Neural progenitor cell (in vitro differentiated cells): ENCODE measurements around the gene ARHGAP40. TPM values are rescaled to one million over a fixed set of nuclear protein-coding genes. Genes with fewer than 3 reads are reported as not detected.

Experiments
- DNase-seq: peaks from one replicate; pipeline ENCODE4 v3.0.0-alpha.2; 2016; ENCODE audit warnings: low spot score
- H2AFZ ChIP-seq: fragments of 200-600 bp; sonication (generic); replicated peaks from 2 replicates; pipeline ENCODE4 v1.6.1; 2016; ENCODE audit warnings: antibody characterized with exemption
- H3F3A ChIP-seq: fragments of 200-600 bp; sonication (generic); 2 replicates; pipeline ENCODE4 v1.6.1; 2016; ENCODE audit warnings: antibody characterized with exemption, low read depth
- H3K27ac ChIP-seq: fragments of 200-600 bp; sonication (generic); 2 replicates; pipeline ENCODE4 v1.5.1; 2016; ENCODE audit warnings: mild to moderate bottlenecking
- H3K27me3 ChIP-seq: fragments of 200-600 bp; sonication (generic); 2 replicates; pipeline ENCODE4 v1.6.1; 2016; ENCODE audit warnings: mild to moderate bottlenecking, moderate library complexity
- H3K36me3 ChIP-seq: fragments of 200-600 bp; sonication (generic); 2 replicates; pipeline ENCODE4 v1.5.1; 2016
- H3K4me1 ChIP-seq: fragments of 200-600 bp; sonication (generic); 2 replicates; pipeline ENCODE4 v1.6.1; 2016; ENCODE audit warnings: mixed run types
- H3K4me2 ChIP-seq: fragments of 200-600 bp; sonication (generic); 2 replicates; pipeline ENCODE4 v1.6.1; 2016
- H3K4me3 ChIP-seq: fragments of 200-600 bp; sonication (generic); 2 replicates; pipeline ENCODE4 v1.5.1; 2016
- H3K79me2 ChIP-seq: fragments of 200-600 bp; sonication (generic); 2 replicates; pipeline ENCODE4 v1.6.1; 2016; ENCODE audit warnings: low read depth
- H3K9ac ChIP-seq: fragments of 200-600 bp; sonication (generic); 2 replicates; pipeline ENCODE4 v1.6.1; 2016
- H3K9me3 ChIP-seq: fragments of 200-600 bp; sonication (generic); 2 replicates; pipeline ENCODE4 v1.5.1; 2016; ENCODE audit warnings: low read depth
- H4K20me1 ChIP-seq: fragments of 200-600 bp; sonication (generic); 2 replicates; pipeline ENCODE4 v1.6.1; 2016; ENCODE audit warnings: low read depth
- H3K27ac Mint-ChIP-seq: 3 replicates; pipeline ENCODE4 v1.8.0; 2021; ENCODE audit warnings: mixed read lengths
- H3K27me3 Mint-ChIP-seq: 2 replicates; pipeline ENCODE4 v1.8.0; 2022; ENCODE audit warnings: low read depth, mild to moderate bottlenecking, inconsistent platforms, moderate library complexity, mixed read lengths; ENCODE audit not compliant: insufficient read depth
- H3K36me3 Mint-ChIP-seq: 3 replicates; pipeline ENCODE4 v1.8.0; 2021; ENCODE audit warnings: mixed read lengths
- H3K4me1 Mint-ChIP-seq: 3 replicates; pipeline ENCODE4 v1.8.0; 2021; ENCODE audit warnings: mixed read lengths
- H3K4me3 Mint-ChIP-seq: 3 replicates; pipeline ENCODE4 v1.8.0; 2021; ENCODE audit warnings: mild to moderate bottlenecking, moderate library complexity, mixed read lengths
- H3K9me3 Mint-ChIP-seq: 3 replicates; pipeline ENCODE4 v1.8.0; 2020; ENCODE audit warnings: mixed read lengths
- EZH2 ChIP-seq: fragments of 200-600 bp; sonication (generic); IDR thresholded peaks from 2 replicates; pipeline ENCODE4 v1.6.1; 2017; ENCODE audit warnings: antibody characterized with exemption, mild to moderate bottlenecking, moderate library complexity
- EZH2phosphoT487 ChIP-seq: fragments of 200-600 bp; sonication (generic); IDR thresholded peaks from 2 replicates; pipeline ENCODE4 v1.6.1; 2017; ENCODE audit warnings: antibody characterized with exemption
- total RNA-seq: library from RNA; depleted of rRNA; stranded (reverse); fragments of >200 nt; gene quantifications from 2 replicates; pipeline ENCODE4 v1.2.3, GENCODE V29; 2015; ENCODE audit warnings: low replicate concordance
- TF ChIP-seq, protein P1 (sequence below): fragments of 200-600 bp; sonication (generic); IDR thresholded peaks from 2 replicates; pipeline ENCODE4 v1.5.1; 2017; ENCODE audit warnings: antibody characterized with exemption, mild to moderate bottlenecking

ARHGAP40 gene
- total RNA-seq, 1 donor from 2014 or later, result not detected

DNA sequence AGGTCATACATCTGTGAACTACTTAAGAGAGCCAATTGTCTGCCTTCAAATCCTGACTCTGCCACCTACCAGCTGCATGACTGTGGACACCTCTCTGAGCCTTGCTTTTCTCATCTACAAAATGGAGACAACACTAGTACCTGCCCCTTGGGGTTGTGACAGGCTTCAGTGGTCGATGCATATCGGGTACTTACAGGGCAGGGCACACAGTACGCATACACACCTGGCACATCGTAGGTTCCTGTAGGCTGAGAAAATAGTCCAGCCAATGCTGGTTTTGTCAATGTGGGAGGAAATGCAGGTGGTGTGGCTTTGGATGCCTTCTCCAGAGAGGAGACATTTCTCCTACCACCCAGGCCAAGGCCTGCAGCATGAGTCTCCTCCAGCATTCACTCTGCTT is 18.3 kb upstream of the ARHGAP40 start:
- H3K4me1 ChIP-seq, result peaks cover 25% of the 10 kb centered on the region
- Mint-ChIP-seq H3K27ac (no peak overlapping the region), H3K4me3 (no peak overlapping the region), H3K27me3 (peaks cover 3% of the 10 kb centered on the region), H3K9me3 (no peaks in the 10 kb centered on the region), H3K4me1 (peaks cover 23% of the 10 kb centered on the region), H3K36me3 (no peaks in the 10 kb centered on the region)
- H3K4me2 ChIP-seq, result no peak overlapping the region
- H3F3A ChIP-seq, result peaks cover 2% of the 10 kb centered on the region
- no peaks in the 10 kb centered on the region for H3K27me3 ChIP-seq
- H3K27ac ChIP-seq, result no peak overlapping the region
- no peaks in the 10 kb centered on the region for H3K36me3 ChIP-seq
- no peak overlapping the region for H3K4me3 ChIP-seq
- no peaks in the 10 kb centered on the region for H3K79me2 ChIP-seq
- H3K9ac ChIP-seq, result no peak overlapping the region
- H2AFZ ChIP-seq, result no peak overlapping the region
- TF ChIP-seq, protein P1, sequence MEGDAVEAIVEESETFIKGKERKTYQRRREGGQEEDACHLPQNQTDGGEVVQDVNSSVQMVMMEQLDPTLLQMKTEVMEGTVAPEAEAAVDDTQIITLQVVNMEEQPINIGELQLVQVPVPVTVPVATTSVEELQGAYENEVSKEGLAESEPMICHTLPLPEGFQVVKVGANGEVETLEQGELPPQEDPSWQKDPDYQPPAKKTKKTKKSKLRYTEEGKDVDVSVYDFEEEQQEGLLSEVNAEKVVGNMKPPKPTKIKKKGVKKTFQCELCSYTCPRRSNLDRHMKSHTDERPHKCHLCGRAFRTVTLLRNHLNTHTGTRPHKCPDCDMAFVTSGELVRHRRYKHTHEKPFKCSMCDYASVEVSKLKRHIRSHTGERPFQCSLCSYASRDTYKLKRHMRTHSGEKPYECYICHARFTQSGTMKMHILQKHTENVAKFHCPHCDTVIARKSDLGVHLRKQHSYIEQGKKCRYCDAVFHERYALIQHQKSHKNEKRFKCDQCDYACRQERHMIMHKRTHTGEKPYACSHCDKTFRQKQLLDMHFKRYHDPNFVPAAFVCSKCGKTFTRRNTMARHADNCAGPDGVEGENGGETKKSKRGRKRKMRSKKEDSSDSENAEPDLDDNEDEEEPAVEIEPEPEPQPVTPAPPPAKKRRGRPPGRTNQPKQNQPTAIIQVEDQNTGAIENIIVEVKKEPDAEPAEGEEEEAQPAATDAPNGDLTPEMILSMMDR, result no peak
- TF ChIP-seq EZH2phosphoT487, result no peak
- TF ChIP-seq EZH2, result no peak
- no peaks in the 10 kb centered on the region for H3K9me3 ChIP-seq
- H4K20me1 ChIP-seq, result no peaks in the 10 kb centered on the region
- no peak for DNase-seq

- no peaks in the 10 kb centered on the region for H3K9me3 ChIP-seq
- no peaks in the 10 kb centered on the region for H3K27me3 ChIP-seq
- Mint-ChIP-seq H3K4me3 (no peak overlapping the region), H3K36me3 (no peaks in the 10 kb centered on the region), H3K27me3 (peaks cover 3% of the 10 kb centered on the region), H3K9me3 (no peaks in the 10 kb centered on the region), H3K27ac (no peak overlapping the region), H3K4me1 (peaks cover 18% of the 10 kb centered on the region)
- no peak for DNase-seq
- no peaks in the 10 kb centered on the region for H4K20me1 ChIP-seq
- TF ChIP-seq, protein P1, result no peak
- TF ChIP-seq EZH2 (no peak), EZH2phosphoT487 (no peak)
- H3K79me2 ChIP-seq, result no peaks in the 10 kb centered on the region
- no peaks in the 10 kb centered on the region for H3K36me3 ChIP-seq
- no peak overlapping the region for H3K9ac ChIP-seq
- no peak overlapping the region for H3K4me2 ChIP-seq
- no peaks in the 10 kb centered on the region for H3F3A ChIP-seq
- no peak overlapping the region for H3K4me3 ChIP-seq
- no peak overlapping the region for H3K27ac ChIP-seq
- no peak overlapping the region for H2AFZ ChIP-seq
- H3K4me1 ChIP-seq, result peaks cover 20% of the 10 kb centered on the region
Observed at GRCh38 chr20:38584099-38584763, 17.4 kb upstream of the ARHGAP40 start.

- Histone ChIP-seq H3K9me3 (no peaks in the 10 kb centered on the region), H3F3A (no peaks in the 10 kb centered on the region), H2AFZ (no peak overlapping the region), H4K20me1 (no peaks in the 10 kb centered on the region), H3K4me2 (no peak overlapping the region), H3K27ac (no peak overlapping the region), H3K4me3 (no peak overlapping the region), H3K9ac (no peak overlapping the region), H3K4me1 (peaks cover 9% of the 10 kb centered on the region), H3K79me2 (no peaks in the 10 kb centered on the region), H3K27me3 (no peaks in the 10 kb centered on the region), H3K36me3 (no peaks in the 10 kb centered on the region)
- Mint-ChIP-seq H3K4me3 (no peak overlapping the region), H3K36me3 (no peaks in the 10 kb centered on the region), H3K4me1 (peaks cover 7% of the 10 kb centered on the region), H3K27me3 (no peaks in the 10 kb centered on the region), H3K9me3 (no peaks in the 10 kb centered on the region), H3K27ac (no peak overlapping the region)
- DNase-seq, result no peak
- TF ChIP-seq EZH2 (no peak), EZH2phosphoT487 (no peak)
- TF ChIP-seq, protein P1, result no peak
Observed at GRCh38 chr20:38585404-38586180, 16.0 kb upstream of the ARHGAP40 start.
